Panc1 (cell line): ENCODE measurements around the gene RBL2. TPM values are rescaled to one million over a fixed set of nuclear protein-coding genes. Genes with fewer than 3 reads are reported as not detected.

Experiments
- ATAC-seq: fragments of 200-7000 bp; cut with Tn5 transposase; 2 replicates; pipeline ENCODE4 v1.9.1; 2020; ENCODE audit warnings: mild to moderate bottlenecking, moderate library complexity
- BruUV-seq: library from RNA; stranded (reverse); fragments of 400-500 nt; replicated peaks from 2 replicates; lab custom pipeline; 2021; lab: Mats Ljungman, UMichigan
- CTCF ChIA-PET: fragments of 300-600 bp; sonication (Branson Sonifier 250); formaldehyde crosslinking; loops from one replicate; lab custom pipeline; 2022; ENCODE audit warnings: antibody characterized with exemption; lab: Charles Lee
- POLR2A ChIA-PET: fragments of 300-600 bp; sonication (Branson Sonifier 250); formaldehyde crosslinking; loops from one replicate; lab custom pipeline; 2022; ENCODE audit warnings: antibody characterized with exemption; lab: Charles Lee
- DNase-seq: peaks from one replicate; pipeline ENCODE4 v3.0.0-alpha.2; 2010; ENCODE audit warnings: low read depth, low spot score
- H3K27ac ChIP-seq: 2 replicates; pipeline ENCODE4 v1.5.1; 2011; ENCODE audit warnings: mild to moderate bottlenecking, low read length, inconsistent platforms
- H3K27me3 ChIP-seq: fragments of 200-500 bp; sonication (Bioruptor generic); 2 replicates; pipeline ENCODE4 v1.6.0; 2014; ENCODE audit warnings: low read length, inconsistent platforms; ENCODE audit not compliant: control insufficient read depth, insufficient read depth
- H3K36me3 ChIP-seq: fragments of 200-500 bp; sonication (Bioruptor generic); 2 replicates; pipeline ENCODE4 v1.5.1; 2014; ENCODE audit warnings: inconsistent platforms, mild to moderate bottlenecking, low read length, moderate library complexity; ENCODE audit not compliant: control insufficient read depth, insufficient read depth
- H3K4me1 ChIP-seq: 2 replicates; pipeline ENCODE4 v1.5.1; 2011; ENCODE audit warnings: inconsistent platforms, mild to moderate bottlenecking, low read length, moderate library complexity; ENCODE audit not compliant: control insufficient read depth, insufficient read depth
- H3K4me3 ChIP-seq, 2 experiments: 2 replicates each; pipeline ENCODE4 v1.5.1; 2011 to 2012; ENCODE audit warnings: low read depth in 2 of 2, low read length in 2 of 2, mild to moderate bottlenecking in 2 of 2, inconsistent platforms in 1 of 2, moderate library complexity in 1 of 2
- H3K9me3 ChIP-seq: fragments of 200-500 bp; sonication (Bioruptor generic); 2 replicates; pipeline ENCODE4 v1.5.1; 2014; ENCODE audit warnings: low read depth, mild to moderate bottlenecking, inconsistent platforms, low read length, moderate library complexity; ENCODE audit not compliant: control insufficient read depth, insufficient read depth
- CTCF ChIP-seq: fragments of 450-650 bp; IDR thresholded peaks from 2 replicates; pipeline ENCODE4 v1.5.1; 2017; ENCODE audit warnings: mild to moderate bottlenecking
- POLR2AphosphoS5 ChIP-seq: IDR thresholded peaks from 2 replicates; pipeline ENCODE4 v1.6.1; 2012; ENCODE audit warnings: mild to moderate bottlenecking, low read depth, low read length, moderate library complexity
- REST ChIP-seq, 2 experiments: IDR thresholded peaks; 2 replicates each; pipeline ENCODE4 v1.6.1; 2011 to 2012; ENCODE audit warnings: low read depth in 2 of 2, control low read depth in 1 of 2, low read length in 1 of 2, mild to moderate bottlenecking in 1 of 2, moderate library complexity in 1 of 2; ENCODE audit not compliant: insufficient read depth in 1 of 2
- SIN3A ChIP-seq: IDR thresholded peaks from 2 replicates; pipeline ENCODE4 v1.6.1; 2012; ENCODE audit warnings: low read depth, mild to moderate bottlenecking, low read length, moderate library complexity, borderline replicate concordance; ENCODE audit not compliant: insufficient read depth
- TCF7L2 ChIP-seq: IDR thresholded peaks from 2 replicates; pipeline ENCODE4 v1.6.1; 2011; ENCODE audit warnings: mild to moderate bottlenecking, low read depth, low read length, inconsistent platforms
- in situ Hi-C: cut with HindIII; loops from 2 replicates; pipeline ENCODE4 v1.10.0; 2016; ENCODE audit warnings: low sequenced_read_pairs, low pct_unique_long_range_greater_than_20kb
- intact Hi-C: fragments of 100-400 bp; cut with micrococcal nuclease; formaldehyde crosslinking; loops from one replicate; pipeline ENCODE4 v1.10.0; 2022; ENCODE audit not compliant: unreplicated experiment
- total RNA-seq: library from RNA; stranded (reverse); gene quantifications from one replicate; pipeline ENCODE4 v1.2.1, GENCODE V29; 2021; ENCODE audit not compliant: unreplicated experiment

Gene RBL2
- total RNA-seq, 1 experiment from 2014 or later: 28.9 TPM

GRCh38 chr16:53519417-53520091 lies 85.3 kb downstream of the RBL2 start:
- no peak overlapping the region for H3K4me3 ChIP-seq
- TF ChIP-seq REST (IDR thresholded peaks at IDR 0.05; ENCODE audit: insufficient read depth in 1 of 2, low read depth in 2 of 2, low read length in 1 of 2): no peak
- no peak for TF ChIP-seq TCF7L2
- no peak for TF ChIP-seq CTCF
- TF ChIP-seq SIN3A: no peak
- TF ChIP-seq POLR2AphosphoS5: no peak
- H3K4me1 ChIP-seq: no peaks in the 10 kb centered on the region
- H3K27me3 ChIP-seq: no peaks in the 10 kb centered on the region
- POLR2A ChIA-PET: no interaction called here
- intact Hi-C loops (no loop called here), in situ Hi-C loops (no loop called here)
- ATAC-seq (no peak), DNase-seq (no peak)
- BruUV-seq: no TSS peak
- H3K27ac ChIP-seq: no peak overlapping the region
- H3K9me3 ChIP-seq: no peaks in the 10 kb centered on the region
- no peaks in the 10 kb centered on the region for H3K36me3 ChIP-seq
- CTCF ChIA-PET: no interaction called here

GRCh38 chr16:53523126-53523804 lies 89.0 kb downstream of the RBL2 start:
- no TSS peak for BruUV-seq

More at GRCh38 chr16:53523126-53523804, 89.0 kb downstream of the RBL2 start:
- intact Hi-C loops (no loop called here), in situ Hi-C loops (no loop called here)
- Histone ChIP-seq H3K27me3 (no peaks in the 10 kb centered on the region), H3K9me3 (no peaks in the 10 kb centered on the region), H3K27ac (no peak overlapping the region), H3K4me3 (no peak overlapping the region), H3K4me1 (no peaks in the 10 kb centered on the region), H3K36me3 (no peaks in the 10 kb centered on the region)
- no peak for DNase-seq
- no peak for ATAC-seq
- CTCF ChIA-PET: no interaction called here
- TF ChIP-seq CTCF: no peak
- TF ChIP-seq SIN3A: no peak
- TF ChIP-seq TCF7L2: no peak
- no peak for TF ChIP-seq POLR2AphosphoS5
- TF ChIP-seq REST (IDR thresholded peaks at IDR 0.05; ENCODE audit: insufficient read depth in 1 of 2, low read depth in 2 of 2, low read length in 1 of 2): no peak
- POLR2A ChIA-PET: no interaction called here
